Endodermal cell (in vitro differentiated cells): ENCODE data around the gene RPL19. TPM values are rescaled to one million over a fixed set of nuclear protein-coding genes. Genes with fewer than 3 reads are reported as not detected.

Experiments
- DNase-seq: peaks from one replicate; pipeline ENCODE4 v3.0.0-alpha.2; 2017
- H3K27ac ChIP-seq: 2 replicates; pipeline ENCODE4 v1.5.1; 2013; ENCODE audit warnings: mild to moderate bottlenecking, low read depth, low read length, moderate library complexity
- H3K27me3 ChIP-seq: 2 replicates; pipeline ENCODE4 v1.6.1; 2013; ENCODE audit warnings: mild to moderate bottlenecking, low read length, moderate library complexity; ENCODE audit not compliant: insufficient read depth, control insufficient read depth, poor library complexity, severe bottlenecking
- H3K36me3 ChIP-seq: 2 replicates; pipeline ENCODE4 v1.7.0; 2013; ENCODE audit warnings: mild to moderate bottlenecking, low read length, moderate library complexity; ENCODE audit not compliant: control insufficient read depth, insufficient read depth
- H3K4me1 ChIP-seq: one replicate; pipeline ENCODE4 v1.7.0; 2013; ENCODE audit warnings: low read length; ENCODE audit not compliant: control insufficient read depth, insufficient read depth
- H3K4me3 ChIP-seq: 2 replicates; pipeline ENCODE4 v1.5.1; 2013; ENCODE audit warnings: mild to moderate bottlenecking, low read length, moderate library complexity
- H3K9ac ChIP-seq: 2 replicates; pipeline ENCODE4 v1.6.1; 2013; ENCODE audit warnings: mild to moderate bottlenecking, low read length, moderate library complexity; ENCODE audit not compliant: poor library complexity, severe bottlenecking; ENCODE audit errors: extremely low read depth
- H3K9me3 ChIP-seq: 2 replicates; pipeline ENCODE4 v1.6.1; 2013; ENCODE audit warnings: mild to moderate bottlenecking, low read length, moderate library complexity; ENCODE audit not compliant: control insufficient read depth
- H3K27ac Mint-ChIP-seq: 2 replicates; pipeline ENCODE4 v1.8.0; 2020; ENCODE audit warnings: mixed read lengths
- H3K27me3 Mint-ChIP-seq: 2 replicates; pipeline ENCODE4 v1.8.0; 2021; ENCODE audit warnings: mild to moderate bottlenecking, mixed read lengths; ENCODE audit not compliant: insufficient read depth
- H3K36me3 Mint-ChIP-seq: 2 replicates; pipeline ENCODE4 v1.8.0; 2020; ENCODE audit warnings: low read depth, mixed read lengths
- H3K4me1 Mint-ChIP-seq: 2 replicates; pipeline ENCODE4 v1.8.0; 2020; ENCODE audit warnings: mixed read lengths
- H3K4me3 Mint-ChIP-seq: 2 replicates; pipeline ENCODE4 v1.8.0; 2020; ENCODE audit warnings: mild to moderate bottlenecking, moderate library complexity, mixed read lengths
- H3K9me3 Mint-ChIP-seq: 2 replicates; pipeline ENCODE4 v1.8.0; 2020; ENCODE audit warnings: mild to moderate bottlenecking, mixed read lengths
- CTCF ChIP-seq: fragments of 200-600 bp; sonication (generic); conservative IDR thresholded peaks from 2 replicates; pipeline ENCODE4 v1.5.0; 2021; ENCODE audit warnings: antibody characterized with exemption, mild to moderate bottlenecking
- WGBS, 2 experiments: methylation state at CpG; one replicate each; pipeline versions ENCODE4 v1.1.5 to v1.1.7; 2013; ENCODE audit warnings: missing lambda C conversion rate in 2 of 2, mixed read lengths in 1 of 2; ENCODE audit not compliant: insufficient coverage in 1 of 2, insufficient read length in 1 of 2; 5-methylcytosine and 5-hydroxymethylcytosine counted together
- total RNA-seq, 2 donors: library from RNA; stranded (reverse); fragmentation: NEBNext Ultra II Directional in 1 of 2; extraction: Animal tissue kit (Norgen Biotek cat#: 25700) in 1 of 2; gene quantifications; 2 replicates in 1 of 2; 3 replicates in 1 of 2; pipeline ENCODE4 v1.2.1, GENCODE V29; 2021

Gene RPL19
- total RNA-seq, 2 donors from 2014 or later: 1,782 to 1,829 TPM

- Mint-ChIP-seq H3K36me3 (peaks cover 22% of the 10 kb centered on the region), H3K4me1 (peaks cover 27% of the 10 kb centered on the region), H3K27me3 (no peaks in the 10 kb centered on the region), H3K4me3 (peak overlapping the region; percentile 98), H3K27ac (no peak overlapping the region), H3K9me3 (no peaks in the 10 kb centered on the region)
- Histone ChIP-seq H3K27ac (no peak overlapping the region), H3K4me1 (no peaks in the 10 kb centered on the region), H3K36me3 (peaks cover 15% of the 10 kb centered on the region), H3K9ac (no peak overlapping the region), H3K9me3 (no peaks in the 10 kb centered on the region), H3K27me3 (no peaks in the 10 kb centered on the region), H3K4me3 (no peak overlapping the region)
- no peak for DNase-seq
- 90 to 92% methylated on average over 7 to 8 of the region's 8 CpGs for WGBS, 2 experiments
- no peak for TF ChIP-seq CTCF
Observed at GRCh38 chr17:39195568-39196160, 4.4 kb upstream of the RPL19 start.

- Histone ChIP-seq H3K9me3 (no peaks in the 10 kb centered on the region), H3K27ac (no peak overlapping the region), H3K4me1 (no peaks in the 10 kb centered on the region), H3K36me3 (peaks cover 22% of the 10 kb centered on the region), H3K4me3 (peak overlapping the region; percentile 79), H3K27me3 (no peaks in the 10 kb centered on the region), H3K9ac (no peak overlapping the region)
- Mint-ChIP-seq H3K27ac (no peak overlapping the region), H3K4me3 (peak overlapping the region; percentile 98), H3K4me1 (peaks cover 33% of the 10 kb centered on the region), H3K27me3 (no peaks in the 10 kb centered on the region), H3K9me3 (no peaks in the 10 kb centered on the region), H3K36me3 (peaks cover 27% of the 10 kb centered on the region)
- no peak for TF ChIP-seq CTCF
- 54% methylated on average over 6 of the region's 8 CpGs; no CpG with 5 or more reads in 1 of the 2 experiments for WGBS, 2 experiments
- DNase-seq: no peak
Observed at GRCh38 chr17:39196241-39196807, 3.8 kb upstream of the RPL19 start.

- Mint-ChIP-seq H3K36me3 (peaks cover 31% of the 10 kb centered on the region), H3K9me3 (no peaks in the 10 kb centered on the region), H3K4me3 (peak overlapping the region; percentile 98), H3K27me3 (no peaks in the 10 kb centered on the region), H3K4me1 (peaks cover 33% of the 10 kb centered on the region), H3K27ac (no peak overlapping the region)
- H3K27me3 ChIP-seq: no peaks in the 10 kb centered on the region
- TF ChIP-seq CTCF: no peak
- WGBS, 2 experiments: 0 to 2% methylated on average over 4 to 30 of the region's 30 CpGs
- peak overlapping the region; percentile 79 for H3K4me3 ChIP-seq
- no peaks in the 10 kb centered on the region for H3K9me3 ChIP-seq
- no peak overlapping the region for H3K9ac ChIP-seq
- no peaks in the 10 kb centered on the region for H3K4me1 ChIP-seq
- DNase-seq: peak; percentile 80
- peaks cover 27% of the 10 kb centered on the region for H3K36me3 ChIP-seq
- no peak overlapping the region for H3K27ac ChIP-seq
Observed at GRCh38 chr17:39196808-39197291, 3.2 kb upstream of the RPL19 start.
